Hindlimb muscle (tissue), 1 donor: ENCODE results near the gene IKZF2. TPM values are rescaled to one million over a fixed set of nuclear protein-coding genes. Genes with fewer than 3 reads are reported as not detected.

Experiments
- DNase-seq: peaks from one replicate; pipeline ENCODE4 v3.0.0-alpha.2; 2013
- polyA plus RNA-seq: library from polyadenylated mRNA; unstranded; fragments of 120-200 nt; gene quantifications from one replicate; pipeline ENCODE4 v1.2.1, GENCODE V29; 2013; ENCODE audit not compliant: insufficient read length

IKZF2 gene
- 4.2 TPM for polyA plus RNA-seq

DNA sequence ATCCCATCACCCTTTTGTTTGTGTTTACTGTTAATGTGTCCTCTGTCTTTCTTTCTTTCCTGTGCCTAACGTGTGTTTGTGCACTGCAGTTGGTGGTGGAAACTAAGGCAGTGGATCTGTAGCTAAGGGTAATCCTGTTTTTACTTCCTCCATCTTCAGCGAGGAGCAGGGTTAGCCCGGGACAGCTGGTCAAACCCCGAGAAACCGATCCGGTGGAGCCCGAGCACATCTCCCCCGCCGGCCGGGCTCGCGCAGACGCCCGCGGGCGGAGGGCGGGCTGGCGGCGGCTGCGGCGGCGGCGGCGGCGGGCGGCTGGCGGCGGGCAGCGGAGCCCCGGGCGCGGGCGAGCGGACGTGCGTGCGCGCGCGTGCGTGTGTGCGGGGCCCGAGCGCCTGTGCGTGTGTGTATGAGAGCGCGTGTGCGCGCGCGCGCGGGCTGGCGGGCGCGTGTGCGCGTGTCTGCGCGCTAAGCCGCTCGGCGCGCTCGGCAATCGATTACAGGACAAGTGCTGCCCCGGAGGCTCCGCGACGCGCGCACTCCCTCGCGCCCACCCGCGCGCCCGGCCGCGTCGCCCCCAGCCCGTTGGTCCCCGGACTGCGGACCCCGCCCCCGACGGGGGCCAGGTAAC, at the start of gene IKZF2:
Gene IKZF2, minus strand, starts transcription at position 176 of the 628 bp plus-strand sequence. CDS start 2,983 bp downstream, outside the sequence.
- DNase-seq, result peak; percentile 92

DNA sequence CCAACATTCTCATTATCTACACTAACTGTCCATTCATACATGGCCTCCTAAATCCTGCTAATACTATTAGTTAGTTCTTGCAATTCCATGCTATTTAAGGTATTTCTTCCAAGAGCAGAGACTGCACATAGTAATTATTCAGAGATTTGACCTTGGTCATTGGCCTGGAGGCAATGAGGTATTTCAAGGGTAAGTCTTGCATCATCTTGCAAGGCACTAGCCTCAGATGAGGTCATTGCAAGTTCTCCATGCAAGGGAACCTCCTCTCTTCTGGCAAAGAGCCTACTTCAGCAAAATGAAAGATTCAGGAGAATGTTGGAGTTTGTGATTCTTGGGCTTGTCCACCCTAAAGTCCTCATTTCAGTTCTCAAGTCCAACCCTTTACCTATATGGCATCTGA, 48.5 kb upstream of the IKZF2 start:
- DNase-seq, result no peak

DNA sequence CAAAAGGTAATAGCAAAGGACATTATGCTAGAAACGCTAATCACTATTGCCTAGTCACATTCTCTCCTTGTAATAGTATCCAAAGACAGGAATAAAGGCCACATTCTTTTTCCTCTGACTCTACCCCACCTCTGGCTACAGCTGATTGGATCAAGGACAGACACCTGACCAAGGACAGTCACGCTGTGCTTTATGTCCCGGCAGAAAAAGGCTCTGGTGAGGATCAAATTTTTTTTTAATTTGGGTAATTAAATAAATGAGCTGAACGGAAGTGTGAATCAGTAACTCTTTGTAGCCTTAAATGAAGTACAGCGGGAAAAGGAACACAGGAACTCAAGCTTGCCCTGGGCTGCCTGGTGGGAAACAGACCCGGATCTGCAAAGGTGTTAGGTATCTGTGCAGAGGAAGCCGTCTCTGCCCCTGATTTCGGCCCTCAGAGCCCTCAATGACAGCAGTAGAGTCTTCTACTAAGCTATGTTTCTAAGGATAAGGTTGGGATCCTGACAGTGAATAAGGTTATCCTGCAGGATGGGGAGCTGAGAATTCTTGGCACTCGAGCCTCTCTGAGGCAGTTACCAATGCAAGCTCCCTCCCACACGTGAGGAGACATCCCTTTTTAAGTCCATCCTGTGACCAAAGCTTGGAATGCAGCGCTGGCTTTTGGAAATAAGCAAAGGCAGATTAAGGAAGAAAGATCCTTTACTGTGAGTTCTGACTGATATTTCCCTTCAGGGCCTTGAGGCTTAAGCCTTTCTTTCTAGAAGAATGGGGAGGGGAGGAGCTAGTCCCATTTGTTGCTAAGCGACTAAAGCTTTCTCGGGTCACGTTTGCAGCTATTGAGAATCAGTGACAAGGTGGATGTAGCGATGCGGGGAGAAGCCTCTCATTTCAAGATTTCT, 37.8 kb upstream of the IKZF2 start:
- no peak for DNase-seq

DNA sequence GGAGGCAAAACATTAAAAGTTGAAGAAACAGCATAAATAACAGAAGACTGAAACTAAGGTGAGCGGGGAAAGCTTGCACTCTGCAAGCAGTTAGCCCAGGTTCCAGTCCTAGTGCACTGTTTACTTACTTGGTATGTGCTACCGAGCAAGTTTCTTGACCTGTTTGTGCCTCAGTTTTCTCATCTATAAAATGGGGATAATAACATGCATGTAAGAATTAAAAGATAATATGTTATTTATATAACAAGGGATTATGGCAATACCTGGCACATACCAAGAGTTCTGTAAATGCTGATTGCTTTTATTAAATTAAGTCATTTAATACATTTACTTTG, 37.1 kb upstream of the IKZF2 start:
- no peak for DNase-seq

DNA sequence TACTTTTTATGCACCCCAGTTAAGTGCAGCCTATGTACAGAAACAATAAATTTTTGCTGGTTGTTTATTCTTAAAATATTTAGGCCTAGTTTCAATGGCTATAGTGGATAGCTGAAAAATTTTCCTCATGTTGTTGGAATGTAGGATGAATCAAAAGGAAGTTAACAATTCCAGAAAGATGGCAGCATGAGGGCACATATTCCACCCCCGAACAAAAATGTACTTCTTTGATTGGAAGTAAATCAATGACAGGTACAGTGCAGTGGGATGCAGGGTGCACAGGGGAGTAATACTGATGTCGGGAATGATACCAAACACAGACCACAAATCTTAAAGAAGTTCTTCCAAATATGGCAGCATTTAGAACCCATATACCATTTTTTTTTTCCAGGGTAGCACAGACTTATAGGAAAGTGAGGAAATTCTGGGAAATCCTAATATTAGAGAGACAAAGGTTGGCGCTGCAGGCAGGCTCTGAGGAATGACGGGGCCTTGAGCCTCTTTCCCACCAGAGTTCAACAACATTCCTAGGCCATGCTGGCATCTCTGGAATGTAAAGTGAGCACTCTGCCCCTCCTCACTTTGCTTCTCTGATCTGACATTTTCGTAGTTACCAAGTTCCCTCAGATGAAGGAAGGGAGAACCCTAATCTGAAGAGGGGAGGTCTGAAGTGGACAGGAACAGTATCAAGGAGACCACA, 36.6 kb upstream of the IKZF2 start:
- DNase-seq, result no peak

DNA sequence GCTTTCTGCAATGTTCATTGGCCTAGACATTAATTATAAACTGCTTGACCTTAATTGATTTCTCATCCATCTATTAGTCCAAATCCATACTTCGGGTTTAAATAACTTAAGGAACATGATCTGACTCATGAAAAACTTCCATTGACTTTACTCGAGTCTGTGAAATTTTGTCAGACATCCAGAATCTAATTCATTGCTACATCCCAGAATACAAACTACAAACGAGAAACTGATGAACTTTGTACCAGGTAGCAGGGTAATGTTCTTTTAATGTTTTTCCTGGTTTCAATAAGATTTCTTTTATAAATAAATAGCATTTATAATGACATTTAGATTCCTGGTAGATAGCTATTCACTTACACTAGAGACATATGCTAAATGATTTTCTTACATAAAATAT, 36.0 kb upstream of the IKZF2 start:
- DNase-seq, result no peak

DNA sequence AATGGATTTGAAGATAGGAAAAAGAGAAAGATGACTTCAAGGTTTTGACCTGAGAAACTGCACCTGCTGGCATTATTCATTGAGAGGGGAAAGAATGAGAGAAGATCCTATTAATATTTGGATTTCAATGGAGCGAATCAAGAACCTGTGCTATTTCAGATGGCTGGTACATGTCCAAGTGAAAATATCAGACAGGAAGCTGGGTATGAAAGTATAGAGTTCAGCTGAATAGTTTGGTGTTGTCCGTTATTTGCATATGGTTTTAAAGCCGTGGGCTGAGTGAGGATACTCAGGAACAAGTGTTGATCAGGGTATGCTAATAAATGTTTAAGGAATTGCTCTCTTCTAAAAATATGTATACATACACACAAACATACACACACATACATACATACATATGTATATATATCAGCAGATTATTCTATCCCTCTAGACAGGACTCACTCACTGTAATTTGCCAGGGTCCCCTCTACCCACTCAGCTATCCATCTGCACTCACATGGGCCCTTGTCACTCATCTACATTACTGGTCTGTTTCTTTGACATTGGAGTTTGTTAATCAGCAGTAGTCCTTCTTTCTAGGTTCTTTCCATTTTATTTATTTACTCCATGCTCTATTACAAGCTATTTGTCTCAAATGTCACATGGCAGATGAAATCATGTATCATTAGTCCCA, 33.9 kb upstream of the IKZF2 start:
- no peak for DNase-seq

DNA sequence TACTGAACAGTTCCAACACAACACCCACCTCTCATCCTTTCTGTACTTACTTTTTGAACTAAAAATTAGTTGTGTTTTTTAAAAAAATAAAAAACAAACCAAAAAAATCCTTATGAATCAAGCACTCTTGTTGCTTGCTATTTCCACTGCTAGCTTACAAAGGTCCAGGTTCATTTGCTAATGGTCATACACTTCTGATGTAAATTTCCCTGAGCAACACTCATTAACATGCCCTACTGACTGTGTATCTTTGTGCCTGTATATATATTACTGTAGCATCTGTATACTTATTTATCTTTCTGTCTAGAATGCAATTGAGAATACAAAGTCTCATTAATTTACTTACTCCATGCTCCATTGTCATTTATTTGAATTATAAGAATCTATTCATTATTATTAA, 30.3 kb upstream of the IKZF2 start:
- no peak for DNase-seq

DNA sequence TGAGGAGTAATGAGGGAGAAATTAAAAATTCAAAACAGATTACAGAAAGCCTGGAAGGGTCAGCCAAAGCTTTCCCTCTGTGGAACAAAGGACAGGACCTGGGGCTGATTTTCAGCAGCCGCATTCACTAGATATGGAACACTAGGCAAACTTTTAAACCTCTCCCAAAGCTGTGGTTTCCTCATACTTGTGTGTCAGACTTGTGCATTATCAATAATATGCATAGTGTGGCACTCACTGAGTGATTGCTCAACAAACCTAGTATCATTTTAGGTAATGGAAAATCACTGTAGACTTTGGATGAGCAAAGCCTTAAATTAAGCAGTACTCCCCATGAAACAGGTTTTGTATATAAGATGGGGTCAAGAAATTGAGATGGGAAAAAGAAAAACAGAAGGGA, 26.3 kb upstream of the IKZF2 start:
- DNase-seq, result no peak

DNA sequence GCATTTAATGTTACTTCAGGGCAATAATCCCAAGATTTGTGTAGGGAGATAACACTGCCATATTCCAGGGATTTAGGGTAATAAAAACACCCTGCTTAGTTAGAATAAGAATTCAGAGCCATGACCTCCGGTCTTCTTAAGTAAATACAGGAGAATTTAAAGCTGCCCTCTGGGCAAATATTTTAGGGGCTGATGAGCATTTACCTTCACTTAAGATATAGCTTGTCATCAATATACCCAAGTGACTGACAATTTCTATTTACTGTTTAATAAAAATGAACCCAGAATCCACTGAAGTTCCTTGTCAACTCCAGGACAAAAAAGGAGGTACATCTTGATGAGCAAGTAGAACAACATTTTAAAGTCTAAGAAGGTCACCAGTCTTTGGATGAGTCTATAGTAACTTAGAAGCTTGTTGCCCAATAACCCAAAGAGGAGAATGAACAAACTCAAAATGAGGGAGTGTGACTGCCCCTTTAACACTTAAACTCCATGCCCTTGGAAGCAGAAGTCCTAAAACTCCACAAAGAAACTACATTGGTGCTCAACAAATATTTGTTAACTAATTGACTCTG, 24.3 kb upstream of the IKZF2 start:
- DNase-seq, result no peak

DNA sequence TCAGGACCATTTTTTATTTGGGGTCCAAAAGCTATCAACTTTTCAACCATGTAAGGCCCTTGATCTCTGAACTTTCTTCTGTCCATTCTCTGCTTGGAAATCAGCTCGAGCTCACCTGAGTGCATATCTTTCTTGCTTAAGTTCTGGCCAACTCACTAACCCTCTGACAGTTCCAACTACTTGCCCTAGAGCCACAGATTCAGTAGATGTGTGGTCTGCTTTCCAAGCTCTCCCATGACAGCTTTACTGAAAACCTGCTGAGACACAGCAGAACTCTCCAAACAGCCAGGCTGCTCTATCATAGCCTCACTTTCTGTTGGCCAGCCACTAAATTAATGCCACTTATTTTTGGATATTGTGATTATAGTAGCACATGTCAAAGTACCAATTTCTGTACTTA, 21.2 kb upstream of the IKZF2 start:
- DNase-seq, result no peak

DNA sequence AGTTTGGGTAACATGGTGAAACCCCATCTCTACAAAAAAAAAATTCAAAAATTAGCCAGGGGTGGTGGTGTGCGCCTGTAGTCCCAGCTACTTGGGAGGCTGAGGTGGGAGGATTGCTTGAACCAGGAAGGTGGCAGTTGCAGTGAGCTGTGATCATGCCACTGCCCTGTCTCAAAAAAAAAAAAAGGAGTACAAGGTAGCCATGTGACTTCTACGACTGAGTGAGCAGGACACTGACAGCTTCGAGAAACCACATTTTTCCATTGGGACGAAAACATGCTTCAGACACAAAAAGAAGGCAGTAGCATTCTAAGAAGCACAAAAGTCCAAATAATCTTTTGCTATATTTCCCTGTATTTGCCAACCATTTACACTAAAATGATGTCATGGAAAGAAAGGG, 19.7 kb upstream of the IKZF2 start:
- DNase-seq, result no peak

DNA sequence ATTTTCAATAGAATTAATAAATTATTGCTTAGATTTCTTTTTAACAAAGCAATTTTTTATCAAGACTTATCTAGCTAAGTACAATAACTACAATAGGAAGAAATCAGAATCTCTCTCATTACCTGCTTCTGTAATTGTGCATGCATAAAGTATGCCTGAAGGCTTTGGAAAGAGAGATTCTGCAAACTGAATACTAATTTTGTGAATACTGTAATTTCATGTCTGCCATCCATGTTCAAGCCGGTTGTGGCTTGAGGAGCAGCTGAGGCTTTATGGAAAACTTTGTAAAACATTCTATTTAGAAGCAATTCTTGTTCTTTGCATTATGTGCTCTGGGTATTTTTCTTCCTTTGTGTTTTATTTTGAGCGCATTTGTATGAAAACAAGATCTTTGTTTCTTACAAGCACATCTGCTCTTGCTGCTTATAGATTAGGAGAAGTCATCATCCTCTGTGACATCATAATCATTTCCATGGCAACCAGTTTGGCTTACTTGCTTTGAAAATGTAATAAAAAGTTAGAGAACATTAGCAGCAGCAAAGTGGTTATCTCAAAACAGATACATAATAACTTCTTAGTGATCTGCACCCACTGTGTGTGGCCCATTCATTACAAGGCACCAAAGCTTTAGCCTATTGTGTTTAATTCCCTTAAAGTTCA, 16.0 kb upstream of the IKZF2 start:
- DNase-seq, result no peak

DNA sequence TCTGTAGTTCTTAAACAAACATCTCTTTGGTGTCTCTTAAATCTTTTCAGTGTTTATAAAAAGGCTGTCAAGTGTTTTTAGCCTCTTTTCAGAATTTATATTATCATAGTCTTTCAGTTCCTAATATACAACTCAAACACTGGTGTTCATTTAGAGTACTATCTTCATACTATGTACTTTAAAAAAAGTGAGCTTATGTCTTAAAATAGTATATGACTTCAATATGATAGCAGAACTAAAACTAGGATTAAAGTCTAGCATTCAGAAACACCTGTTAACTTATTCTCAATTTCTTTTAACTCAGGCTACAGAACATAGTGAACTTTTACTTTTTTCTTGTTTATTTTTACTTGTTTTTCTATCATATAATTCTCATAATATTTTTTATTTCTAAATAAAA, 14.7 kb upstream of the IKZF2 start:
- DNase-seq, result no peak

DNA sequence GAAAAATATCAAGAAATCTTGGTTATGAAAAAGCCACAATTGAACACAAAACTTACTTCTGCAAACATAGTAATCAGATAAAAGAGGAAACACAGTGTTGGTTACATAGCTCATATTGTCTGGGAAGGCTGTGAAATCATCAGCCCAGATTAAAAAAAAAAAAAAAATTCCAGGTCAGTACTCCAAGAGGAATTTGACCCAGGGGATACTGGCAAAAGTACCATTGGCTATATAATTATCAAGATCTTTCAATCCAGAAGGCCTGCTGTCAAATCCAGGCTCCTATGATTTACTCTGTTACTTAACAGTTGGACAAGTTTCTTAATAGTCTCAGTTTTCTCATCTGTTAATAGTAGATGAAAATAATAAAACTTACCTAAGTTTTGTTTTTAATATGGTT, 12.9 kb upstream of the IKZF2 start:
- DNase-seq, result no peak

DNA sequence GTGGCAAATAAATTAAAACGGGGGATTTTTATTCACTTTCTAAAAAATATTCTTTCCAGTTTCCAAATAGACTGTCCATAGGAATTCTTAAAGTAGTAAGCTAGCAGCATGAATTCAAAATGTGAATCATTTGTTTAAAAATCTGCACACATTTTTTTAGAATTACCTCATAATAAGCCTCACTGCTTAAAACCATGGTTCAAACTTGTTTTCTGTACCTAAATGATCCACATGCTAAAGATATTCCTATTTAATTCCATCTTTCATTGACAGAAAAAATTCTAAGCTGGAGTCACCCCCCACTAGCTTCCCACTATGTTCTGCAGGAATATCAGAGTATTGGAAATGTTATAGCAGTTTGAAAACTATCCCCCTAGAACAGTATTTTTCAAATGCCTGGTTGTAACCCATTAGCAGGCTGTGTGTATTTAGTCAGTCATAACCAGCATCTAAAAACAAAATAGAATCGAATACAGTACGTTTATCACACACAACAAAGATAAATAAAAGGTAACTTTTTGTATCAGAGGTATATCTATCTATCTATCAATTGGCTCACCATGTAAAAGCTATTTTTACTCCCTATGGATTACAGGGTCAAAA, 11.2 kb upstream of the IKZF2 start:
- DNase-seq, result no peak

DNA sequence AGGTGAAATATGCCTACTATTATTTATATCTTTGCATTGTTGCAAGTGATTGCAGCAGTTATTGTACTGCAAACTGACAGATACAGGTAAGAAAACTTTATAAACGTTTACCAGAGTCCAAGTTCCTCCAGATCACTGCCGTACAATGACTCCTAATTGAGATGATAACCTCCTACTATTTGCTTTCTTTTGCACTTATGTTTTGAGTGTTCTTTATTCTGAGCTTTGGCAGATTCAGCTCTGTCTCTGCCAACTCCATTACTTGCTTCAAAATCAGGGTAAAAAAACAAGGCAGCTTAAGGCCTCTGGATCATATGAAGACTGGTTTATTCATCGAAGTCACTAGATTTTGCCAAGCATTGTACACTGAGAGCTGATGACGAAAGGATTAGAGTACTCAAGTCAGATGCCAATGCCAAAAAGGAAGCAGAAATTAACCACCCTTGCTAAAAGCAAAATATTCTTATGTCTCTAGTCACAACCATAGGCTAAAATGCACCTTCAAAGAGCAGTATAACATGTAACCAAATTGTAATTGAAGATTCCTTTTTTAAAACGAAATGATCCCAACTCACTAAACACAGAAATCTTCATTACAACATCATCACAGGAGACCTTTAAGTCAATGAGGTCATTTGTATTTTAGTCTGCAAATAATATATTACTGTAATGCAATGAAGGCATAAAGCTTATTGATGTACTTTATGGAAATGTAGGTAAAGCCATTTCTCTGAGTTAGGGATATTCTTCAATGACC, 10.5 kb upstream of the IKZF2 start:
- DNase-seq, result no peak

DNA sequence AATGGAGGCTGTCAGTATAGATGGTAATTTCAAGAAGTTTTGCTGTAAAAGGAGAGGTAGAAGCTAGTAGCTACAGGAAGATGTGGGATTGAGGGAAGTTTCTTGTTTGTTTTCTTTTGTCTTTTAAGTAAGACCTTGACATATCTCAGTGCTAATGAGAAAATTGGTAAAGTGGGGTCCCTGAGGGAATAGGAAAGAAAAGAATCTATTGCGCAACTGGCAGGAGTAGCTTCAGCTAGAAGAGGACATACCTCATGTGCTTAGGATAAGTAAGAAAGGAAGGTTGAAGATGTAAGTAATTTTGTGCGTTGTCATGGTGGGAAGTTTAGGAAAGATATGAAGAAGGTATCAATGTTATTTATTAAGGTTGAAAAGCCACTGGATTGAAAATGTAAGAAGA, 8.4 kb upstream of the IKZF2 start:
- no peak for DNase-seq

DNA sequence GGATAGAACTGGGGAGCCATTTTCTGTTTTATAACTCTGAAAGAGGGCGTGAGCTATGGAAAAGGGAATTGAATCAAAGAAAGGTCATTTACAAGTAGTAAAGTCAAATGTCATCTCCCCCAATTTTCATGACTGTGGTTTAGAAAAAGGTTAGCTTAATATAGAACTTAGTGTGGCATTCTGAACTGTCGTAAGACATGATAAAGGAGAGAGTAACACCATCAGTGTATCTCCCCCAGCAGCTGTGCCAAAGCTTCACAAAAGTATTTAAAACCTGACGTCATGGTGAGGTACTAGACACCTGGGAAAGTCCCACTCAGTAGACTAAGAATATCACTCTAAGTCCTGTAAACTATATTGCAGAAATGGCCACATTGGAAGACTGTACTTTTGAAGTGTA, 5.8 kb upstream of the IKZF2 start:
- no peak for DNase-seq

DNA sequence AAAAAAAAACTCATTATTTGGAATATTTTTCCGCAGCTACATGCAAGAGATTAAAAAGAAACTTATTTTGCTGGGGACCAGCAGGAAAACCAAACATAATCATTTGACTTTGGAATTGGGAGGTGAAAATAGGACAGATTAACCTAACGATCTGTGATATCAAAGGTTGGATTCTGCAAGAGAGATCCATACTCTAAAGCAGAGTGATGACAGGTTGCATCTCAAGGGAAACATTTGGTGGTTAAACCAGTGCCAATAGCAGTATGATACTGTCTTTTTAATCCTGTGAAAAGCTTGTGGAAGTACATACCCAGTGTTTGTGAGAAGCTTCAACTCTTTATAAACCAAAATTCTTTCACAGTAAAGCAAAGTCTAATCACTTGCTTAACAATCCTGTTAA, 5.3 kb upstream of the IKZF2 start:
- DNase-seq, result no peak

DNA sequence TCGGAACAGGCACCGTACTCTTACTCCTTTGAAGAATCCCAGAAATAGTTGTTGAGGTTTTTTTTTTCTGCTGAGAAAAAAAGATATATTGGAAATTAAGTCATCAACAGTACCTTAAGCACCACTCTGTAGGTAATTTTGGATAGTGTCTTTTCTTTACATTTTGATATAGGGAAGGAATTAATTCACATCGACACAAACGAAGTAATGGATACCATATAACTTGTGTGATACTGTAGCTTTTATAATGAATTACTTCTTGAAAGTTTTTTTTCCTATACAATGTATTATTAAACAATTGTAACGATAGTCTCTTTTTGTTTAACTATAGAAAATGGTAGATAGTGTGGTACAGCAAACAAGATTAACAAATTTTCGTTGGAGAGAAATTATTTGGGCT, 1.5 kb upstream of the IKZF2 start:
- no peak for DNase-seq
